HepG2 (cell line): ENCODE measurements around the gene MORC4. TPM values are rescaled to one million over a fixed set of nuclear protein-coding genes. Genes with fewer than 3 reads are reported as not detected.

ENCODE experiments used
- FUBP1 ChIP-seq: sonication (generic); formaldehyde crosslinking; IDR thresholded peaks from 2 replicates; pipeline ENCODE4 v1.5.1; 2020; ENCODE audit warnings: missing genetic modification reagents, mild to moderate bottlenecking, borderline replicate concordance
- GATA4 ChIP-seq: sonication (generic); IDR thresholded peaks from 2 replicates; pipeline ENCODE4 v1.6.1; 2016; ENCODE audit warnings: antibody characterized with exemption, low read depth, borderline replicate concordance
- GATAD1 ChIP-seq: IDR thresholded peaks from 2 replicates; pipeline ENCODE4 v1.6.1; 2016; ENCODE audit warnings: missing genetic modification reagents, missing compliant biosample characterization
- GATAD2A ChIP-seq: IDR thresholded peaks from 2 replicates; pipeline ENCODE4 v1.6.1; 2016
- HHEX ChIP-seq: IDR thresholded peaks from 2 replicates; pipeline ENCODE4 v1.6.1; 2016; ENCODE audit warnings: control low read depth
- HNF4G ChIP-seq, 2 experiments: sonication (generic) in 1 of 2; formaldehyde crosslinking in 1 of 2; IDR thresholded peaks; 2 replicates each; pipeline versions ENCODE4 v1.4.0 to v1.6.1; 2011 to 2020; ENCODE audit warnings: borderline replicate concordance in 2 of 2, low read depth in 2 of 2, mild to moderate bottlenecking in 2 of 2, low read length in 1 of 2, missing genetic modification reagents in 1 of 2, moderate library complexity in 1 of 2
- KDM5A ChIP-seq: fragments of 200-600 bp; sonication (generic); IDR thresholded peaks from 2 replicates; pipeline ENCODE4 v1.7.0; 2018; ENCODE audit warnings: antibody characterized with exemption, mild to moderate bottlenecking, low read length, borderline replicate concordance
- MYC ChIP-seq: sonication (generic); formaldehyde crosslinking; IDR thresholded peaks from 2 replicates; pipeline ENCODE4 v1.9.0; 2021; ENCODE audit warnings: missing genetic modification reagents, borderline replicate concordance
- NCOA5 ChIP-seq: sonication (generic); formaldehyde crosslinking; IDR thresholded peaks from 2 replicates; pipeline ENCODE4 v1.4.0; 2020; ENCODE audit warnings: missing genetic modification reagents
- PCBP2 ChIP-seq: fragments of 200-400 bp; formaldehyde crosslinking; optimal IDR thresholded peaks from 2 replicates; pipeline ENCODE3; 2018; ENCODE audit warnings: low read length, low read depth; ENCODE audit not compliant: poor library complexity, severe bottlenecking
- RBAK ChIP-seq: sonication (generic); formaldehyde crosslinking; IDR thresholded peaks from 2 replicates; pipeline ENCODE4 v1.5.1; 2020; ENCODE audit warnings: mild to moderate bottlenecking, missing genetic modification reagents
- SKIL ChIP-seq: sonication (generic); formaldehyde crosslinking; IDR thresholded peaks from 2 replicates; pipeline ENCODE4 v1.8.0; 2022; ENCODE audit warnings: missing genetic modification reagents, mild to moderate bottlenecking, moderate library complexity, borderline replicate concordance
- TRIM24 ChIP-seq: sonication (generic); formaldehyde crosslinking; IDR thresholded peaks from 2 replicates; pipeline ENCODE4 v1.8.0; 2022; ENCODE audit warnings: mild to moderate bottlenecking, missing genetic modification reagents
- ZMYM4 ChIP-seq: sonication (generic); formaldehyde crosslinking; IDR thresholded peaks from 2 replicates; pipeline ENCODE4 v1.8.1; 2023; ENCODE audit warnings: mild to moderate bottlenecking, missing genetic modification reagents
- ZNF263 ChIP-seq: sonication (generic); formaldehyde crosslinking; IDR thresholded peaks from 2 replicates; pipeline ENCODE4 v1.4.0; 2020; ENCODE audit warnings: missing genetic modification reagents
- ZNF337 ChIP-seq: sonication (generic); formaldehyde crosslinking; IDR thresholded peaks from 2 replicates; pipeline ENCODE4 v1.5.1; 2020; ENCODE audit warnings: missing genetic modification reagents, low read depth, mild to moderate bottlenecking, borderline replicate concordance
- ZNF547 ChIP-seq: sonication (generic); formaldehyde crosslinking; IDR thresholded peaks from 2 replicates; pipeline ENCODE4 v1.5.1; 2020; ENCODE audit warnings: mild to moderate bottlenecking, missing genetic modification reagents
- ZNF614 ChIP-seq: IDR thresholded peaks from 2 replicates; pipeline ENCODE4 v1.6.1; 2018; ENCODE audit warnings: missing biosample characterization, missing genetic modification reagents, inconsistent platforms, borderline replicate concordance
- ZNF629 ChIP-seq: sonication (generic); formaldehyde crosslinking; conservative IDR thresholded peaks from 2 replicates; pipeline ENCODE4 v1.5.0; 2020; ENCODE audit warnings: missing genetic modification reagents
- ZNF713 ChIP-seq: sonication (generic); formaldehyde crosslinking; IDR thresholded peaks from 2 replicates; pipeline ENCODE4 v1.4.0; 2020; ENCODE audit warnings: mild to moderate bottlenecking, missing genetic modification reagents
- polyA plus RNA-seq, 8 experiments: library from polyadenylated mRNA; depleted of rRNA in 3 of 8; stranded (reverse) in 7 of 8; unstranded in 1 of 8; fragments of >200 nt; fragmentation: Illumina TruSeq in 4 of 8; extraction: Trizol in 4 of 8; gene quantifications; 2 replicates each; pipeline versions ENCODE4 v1.2.1 to v1.2.3, GENCODE V29; 2011 to 2016; ENCODE audit warnings: low read depth in 4 of 8, missing spikeins in 1 of 8, mixed read lengths in 1 of 8; ENCODE audit not compliant: insufficient read depth in 1 of 8
- total RNA-seq, 5 experiments: library from RNA; depleted of rRNA; stranded (reverse); fragments of >200 nt; fragmentation: Illumina TruSeq; extraction: Trizol; gene quantifications; 2 replicates each; pipeline ENCODE4 v1.2.3, GENCODE V29; 2016; ENCODE audit warnings: low read depth in 1 of 5
- TF ChIP-seq, protein P1 (sequence below): sonication (generic); formaldehyde crosslinking; IDR thresholded peaks from 2 replicates; pipeline ENCODE4 v1.4.0; 2020; ENCODE audit warnings: mild to moderate bottlenecking, missing genetic modification reagents
- TF ChIP-seq, protein P2 (sequence below): sonication (generic); formaldehyde crosslinking; IDR thresholded peaks from 2 replicates; pipeline ENCODE4 v1.5.0; 2020; ENCODE audit warnings: mild to moderate bottlenecking, low read depth, missing genetic modification reagents, borderline replicate concordance
- TF ChIP-seq, protein P3 (sequence below): sonication (generic); formaldehyde crosslinking; conservative IDR thresholded peaks from 2 replicates; pipeline ENCODE4 v1.4.0; 2020; ENCODE audit warnings: missing genetic modification reagents
- TF ChIP-seq, protein P4 (sequence below): sonication (generic); formaldehyde crosslinking; IDR thresholded peaks from 2 replicates; pipeline ENCODE4 v1.8.1; 2023; ENCODE audit warnings: mild to moderate bottlenecking, missing genetic modification reagents

Gene MORC4
- total and polyA plus RNA-seq, 2 of the 13 experiments (the other 11 are each of a cell fraction or from before 2014, with no cell fraction given), result 7.3 to 17.6 TPM

DNA sequence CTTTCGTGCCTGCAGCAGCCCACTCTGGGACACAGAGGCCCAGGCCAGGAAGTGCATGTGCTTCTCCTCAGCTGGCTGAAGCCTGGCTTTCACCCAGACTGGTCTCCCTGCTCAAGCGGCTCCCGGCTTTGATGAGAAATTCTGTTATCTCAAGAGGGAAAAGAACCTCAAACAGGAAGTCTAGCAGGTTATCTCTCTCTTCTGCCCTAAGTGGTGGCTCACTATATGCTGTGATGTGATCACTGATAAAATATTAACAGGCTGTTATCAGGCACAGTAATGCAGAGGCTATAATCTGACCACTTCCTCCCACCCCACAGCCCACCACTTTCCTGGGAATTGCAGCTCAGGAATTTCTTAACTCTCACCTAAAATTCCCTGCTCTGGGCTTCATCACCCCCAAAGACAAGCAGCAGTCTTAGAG lies 66.5 kb downstream of the MORC4 start (continued):
- TF ChIP-seq SKIL, result 0 out of 2 replicates have a peak, but pooled peaks have one; percentile 33
- peak; percentile 23; the same call in 1 of the 2 replicates for TF ChIP-seq GATAD2A (CRISPR knock-in tag)
- no peak for TF ChIP-seq ZNF547
- no peak for TF ChIP-seq ZNF263
- TF ChIP-seq FUBP1 (CRISPR knock-in tag), result no peak
- TF ChIP-seq HNF4G (IDR thresholded peaks at IDR 0.05; ENCODE audit: borderline replicate concordance, low read depth, low read length), result peak; percentile 37; the same call in 1 of the 2 replicates
- no peak for TF ChIP-seq HNF4G (CRISPR knock-in tag; IDR thresholded peaks at IDR 0.05; ENCODE audit: borderline replicate concordance, low read depth)
- TF ChIP-seq MYC (CRISPR knock-in tag), result peak; percentile 41; the same call in 1 of the 2 replicates
- no peak for TF ChIP-seq ZNF629 (CRISPR knock-in tag)
- TF ChIP-seq ZNF337 (CRISPR knock-in tag), result no peak
- TF ChIP-seq, protein P1, sequence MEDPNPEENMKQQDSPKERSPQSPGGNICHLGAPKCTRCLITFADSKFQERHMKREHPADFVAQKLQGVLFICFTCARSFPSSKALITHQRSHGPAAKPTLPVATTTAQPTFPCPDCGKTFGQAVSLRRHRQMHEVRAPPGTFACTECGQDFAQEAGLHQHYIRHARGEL (CRISPR knock-in tag), result no peak
- TF ChIP-seq ZMYM4 (CRISPR knock-in tag), result no peak
- TF ChIP-seq, protein P2, sequence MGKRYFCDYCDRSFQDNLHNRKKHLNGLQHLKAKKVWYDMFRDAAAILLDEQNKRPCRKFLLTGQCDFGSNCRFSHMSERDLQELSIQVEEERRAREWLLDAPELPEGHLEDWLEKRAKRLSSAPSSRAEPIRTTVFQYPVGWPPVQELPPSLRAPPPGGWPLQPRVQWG (CRISPR knock-in tag), result no peak
- no peak for TF ChIP-seq GATAD1 (CRISPR knock-in tag)
- TF ChIP-seq, protein P3, sequence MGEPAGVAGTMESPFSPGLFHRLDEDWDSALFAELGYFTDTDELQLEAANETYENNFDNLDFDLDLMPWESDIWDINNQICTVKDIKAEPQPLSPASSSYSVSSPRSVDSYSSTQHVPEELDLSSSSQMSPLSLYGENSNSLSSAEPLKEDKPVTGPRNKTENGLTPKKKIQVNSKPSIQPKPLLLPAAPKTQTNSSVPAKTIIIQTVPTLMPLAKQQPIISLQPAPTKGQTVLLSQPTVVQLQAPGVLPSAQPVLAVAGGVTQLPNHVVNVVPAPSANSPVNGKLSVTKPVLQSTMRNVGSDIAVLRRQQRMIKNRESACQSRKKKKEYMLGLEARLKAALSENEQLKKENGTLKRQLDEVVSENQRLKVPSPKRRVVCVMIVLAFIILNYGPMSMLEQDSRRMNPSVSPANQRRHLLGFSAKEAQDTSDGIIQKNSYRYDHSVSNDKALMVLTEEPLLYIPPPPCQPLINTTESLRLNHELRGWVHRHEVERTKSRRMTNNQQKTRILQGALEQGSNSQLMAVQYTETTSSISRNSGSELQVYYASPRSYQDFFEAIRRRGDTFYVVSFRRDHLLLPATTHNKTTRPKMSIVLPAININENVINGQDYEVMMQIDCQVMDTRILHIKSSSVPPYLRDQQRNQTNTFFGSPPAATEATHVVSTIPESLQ (CRISPR knock-in tag), result no peak
- no peak for TF ChIP-seq PCBP2
- TF ChIP-seq GATA4, result peak; percentile 89
- TF ChIP-seq TRIM24, result no peak
- TF ChIP-seq, protein P4, sequence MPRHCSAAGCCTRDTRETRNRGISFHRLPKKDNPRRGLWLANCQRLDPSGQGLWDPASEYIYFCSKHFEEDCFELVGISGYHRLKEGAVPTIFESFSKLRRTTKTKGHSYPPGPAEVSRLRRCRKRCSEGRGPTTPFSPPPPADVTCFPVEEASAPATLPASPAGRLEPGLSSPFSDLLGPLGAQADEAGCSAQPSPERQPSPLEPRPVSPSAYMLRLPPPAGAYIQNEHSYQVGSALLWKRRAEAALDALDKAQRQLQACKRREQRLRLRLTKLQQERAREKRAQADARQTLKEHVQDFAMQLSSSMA (CRISPR knock-in tag), result no peak
- TF ChIP-seq HHEX (CRISPR knock-in tag), result no peak
- TF ChIP-seq ZNF713 (CRISPR knock-in tag), result no peak
- no peak for TF ChIP-seq ZNF614 (CRISPR knock-in tag)
- no peak for TF ChIP-seq KDM5A
- TF ChIP-seq NCOA5 (CRISPR knock-in tag), result no peak
- no peak for TF ChIP-seq RBAK (CRISPR knock-in tag)
